HepG2 (cell line): ENCODE results near the gene EVI2B.
"Not testable (repeated sequence)": the region's sequence is repeated elsewhere in the genome, so short reads cannot be mapped to it uniquely, and the experiment has no call there.

Experiments used
- CTCF ChIP-seq: sonication (generic); formaldehyde crosslinking; IDR thresholded peaks from 2 replicates; pipeline ENCODE4 v1.5.0; 2020; ENCODE audit warnings: mild to moderate bottlenecking, missing genetic modification reagents, moderate library complexity
- DPF2 ChIP-seq: sonication (generic); formaldehyde crosslinking; IDR thresholded peaks from 2 replicates; pipeline ENCODE4 v1.4.0; 2020; ENCODE audit warnings: mild to moderate bottlenecking, low read depth, missing genetic modification reagents, borderline replicate concordance
- NFKB2 ChIP-seq: sonication (generic); formaldehyde crosslinking; IDR thresholded peaks from 2 replicates; pipeline ENCODE4 v1.4.0; 2020; ENCODE audit warnings: missing genetic modification reagents, borderline replicate concordance
- SP5 ChIP-seq: IDR thresholded peaks from 2 replicates; pipeline ENCODE4 v1.6.1; 2016; ENCODE audit warnings: low read depth, borderline replicate concordance
- ZNF253 ChIP-seq: sonication (generic); formaldehyde crosslinking; IDR thresholded peaks from 2 replicates; pipeline ENCODE4 v1.8.0; 2022; ENCODE audit warnings: mild to moderate bottlenecking, missing genetic modification reagents, borderline replicate concordance
- ZNF589 ChIP-seq: sonication (generic); formaldehyde crosslinking; conservative IDR thresholded peaks from 2 replicates; pipeline ENCODE4 v1.8.0; 2022; ENCODE audit warnings: mild to moderate bottlenecking, moderate library complexity, missing genetic modification reagents
- TF ChIP-seq, protein P1 (sequence below): sonication (generic); formaldehyde crosslinking; IDR thresholded peaks from 2 replicates; pipeline ENCODE4 v1.4.0; 2020; ENCODE audit warnings: missing genetic modification reagents, borderline replicate concordance

- not testable (repeated sequence) for TF ChIP-seq ZNF253 (CRISPR knock-in tag); DPF2 (CRISPR knock-in tag); SP5 (CRISPR knock-in tag); ZNF589; NFKB2; CTCF
- TF ChIP-seq, protein P1, sequence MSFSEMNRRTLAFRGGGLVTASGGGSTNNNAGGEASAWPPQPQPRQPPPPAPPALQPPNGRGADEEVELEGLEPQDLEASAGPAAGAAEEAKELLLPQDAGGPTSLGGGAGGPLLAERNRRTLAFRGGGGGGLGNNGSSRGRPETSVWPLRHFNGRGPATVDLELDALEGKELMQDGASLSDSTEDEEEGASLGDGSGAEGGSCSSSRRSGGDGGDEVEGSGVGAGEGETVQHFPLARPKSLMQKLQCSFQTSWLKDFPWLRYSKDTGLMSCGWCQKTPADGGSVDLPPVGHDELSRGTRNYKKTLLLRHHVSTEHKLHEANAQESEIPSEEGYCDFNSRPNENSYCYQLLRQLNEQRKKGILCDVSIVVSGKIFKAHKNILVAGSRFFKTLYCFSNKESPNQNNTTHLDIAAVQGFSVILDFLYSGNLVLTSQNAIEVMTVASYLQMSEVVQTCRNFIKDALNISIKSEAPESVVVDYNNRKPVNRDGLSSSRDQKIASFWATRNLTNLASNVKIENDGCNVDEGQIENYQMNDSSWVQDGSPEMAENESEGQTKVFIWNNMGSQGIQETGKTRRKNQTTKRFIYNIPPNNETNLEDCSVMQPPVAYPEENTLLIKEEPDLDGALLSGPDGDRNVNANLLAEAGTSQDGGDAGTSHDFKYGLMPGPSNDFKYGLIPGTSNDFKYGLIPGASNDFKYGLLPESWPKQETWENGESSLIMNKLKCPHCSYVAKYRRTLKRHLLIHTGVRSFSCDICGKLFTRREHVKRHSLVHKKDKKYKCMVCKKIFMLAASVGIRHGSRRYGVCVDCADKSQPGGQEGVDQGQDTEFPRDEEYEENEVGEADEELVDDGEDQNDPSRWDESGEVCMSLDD (CRISPR knock-in tag), result not testable (repeated sequence)
These were observed 31.4 kb upstream of the EVI2B start for GRCh38 chr17:31345191-31345747.
